ENCODE data around the gene EWSR1. TPM values are rescaled to one million over a fixed set of nuclear protein-coding genes. Genes with fewer than 3 reads are reported as not detected.

EWSR1 gene, protein sequence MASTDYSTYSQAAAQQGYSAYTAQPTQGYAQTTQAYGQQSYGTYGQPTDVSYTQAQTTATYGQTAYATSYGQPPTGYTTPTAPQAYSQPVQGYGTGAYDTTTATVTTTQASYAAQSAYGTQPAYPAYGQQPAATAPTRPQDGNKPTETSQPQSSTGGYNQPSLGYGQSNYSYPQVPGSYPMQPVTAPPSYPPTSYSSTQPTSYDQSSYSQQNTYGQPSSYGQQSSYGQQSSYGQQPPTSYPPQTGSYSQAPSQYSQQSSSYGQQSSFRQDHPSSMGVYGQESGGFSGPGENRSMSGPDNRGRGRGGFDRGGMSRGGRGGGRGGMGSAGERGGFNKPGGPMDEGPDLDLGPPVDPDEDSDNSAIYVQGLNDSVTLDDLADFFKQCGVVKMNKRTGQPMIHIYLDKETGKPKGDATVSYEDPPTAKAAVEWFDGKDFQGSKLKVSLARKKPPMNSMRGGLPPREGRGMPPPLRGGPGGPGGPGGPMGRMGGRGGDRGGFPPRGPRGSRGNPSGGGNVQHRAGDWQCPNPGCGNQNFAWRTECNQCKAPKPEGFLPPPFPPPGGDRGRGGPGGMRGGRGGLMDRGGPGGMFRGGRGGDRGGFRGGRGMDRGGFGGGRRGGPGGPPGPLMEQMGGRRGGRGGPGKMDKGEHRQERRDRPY
- total RNA-seq = 135 and 154 TPM in 2 replicates

DNA sequence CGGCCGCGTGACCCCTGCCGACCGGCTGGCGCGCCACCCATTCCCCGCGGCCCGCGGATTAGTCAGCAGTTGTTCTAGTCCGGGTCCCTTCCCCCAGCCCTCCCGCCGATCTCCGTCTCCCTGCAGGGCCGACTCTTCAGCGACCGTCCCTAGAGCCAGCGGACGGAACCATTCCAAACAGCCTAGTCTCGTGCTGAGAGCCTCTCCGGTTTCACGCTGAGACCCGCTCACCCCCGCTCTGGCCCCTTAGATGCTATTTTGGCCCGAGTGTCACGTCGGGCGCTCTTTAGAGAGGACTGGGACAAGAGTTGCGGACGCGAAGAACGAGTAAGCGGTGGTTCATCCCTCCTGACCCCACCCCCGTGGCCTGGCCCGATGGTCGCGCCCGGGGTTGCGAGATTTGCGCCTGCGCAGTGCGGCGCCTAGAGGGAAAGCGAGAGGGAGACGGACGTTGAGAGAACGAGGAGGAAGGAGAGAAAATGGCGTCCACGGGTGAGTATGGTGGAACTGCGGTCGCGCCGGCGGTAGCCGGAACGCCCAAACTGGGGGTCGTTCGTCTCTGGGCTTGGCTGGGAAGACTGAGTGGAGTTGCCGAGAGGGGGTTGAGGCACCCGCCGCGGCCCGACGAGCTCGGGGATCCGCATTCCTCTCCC, at the start of gene EWSR1, which contains the start of gene RHBDD3:
EWSR1 (plus strand) TSS at position 411 of the 653 bp plus-strand sequence; CDS start at position 480, 69 bp downstream.
RHBDD3 (minus strand) TSS at position 124 of the 653 bp plus-strand sequence. CDS start 2,355 bp downstream, outside the sequence.

DNA sequence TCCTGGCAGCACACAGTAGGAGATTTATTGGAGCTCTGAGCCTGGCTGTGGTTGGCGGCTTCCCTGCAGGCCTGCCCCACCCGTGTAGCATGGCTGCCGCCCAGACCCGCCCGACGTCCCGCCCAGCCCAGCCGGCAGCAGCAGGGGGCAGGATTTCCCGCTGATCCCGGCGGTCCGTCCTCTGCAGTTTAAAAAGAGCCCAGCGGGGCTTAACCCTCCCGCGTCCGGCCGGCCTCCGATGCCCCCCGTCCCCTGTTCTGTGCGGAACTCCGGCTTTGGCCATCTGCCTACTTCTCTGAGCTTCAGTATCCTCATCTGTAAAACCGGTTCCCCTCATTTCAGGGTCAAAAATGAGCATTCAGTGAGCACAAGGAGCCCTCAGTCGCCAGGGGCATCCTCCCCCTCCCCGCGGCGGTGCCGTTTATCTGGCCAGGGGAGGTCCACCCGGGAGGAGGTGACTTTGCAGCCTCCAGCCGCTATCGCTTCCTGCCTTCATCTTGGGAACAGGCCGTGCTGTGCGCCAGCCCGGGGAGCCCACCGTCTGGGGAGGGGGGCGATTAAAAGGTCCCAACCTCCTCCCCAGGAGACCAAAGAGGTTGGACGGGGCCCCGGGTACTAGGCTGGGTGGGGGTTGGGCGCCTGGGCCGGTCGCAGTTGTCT, 38.2 kb downstream of the EWSR1 start, which contains the start of gene GAS2L1:
GAS2L1 (plus strand) TSS at position 476 of the 660 bp plus-strand sequence. CDS start 1,456 bp downstream, outside the sequence.

DNA sequence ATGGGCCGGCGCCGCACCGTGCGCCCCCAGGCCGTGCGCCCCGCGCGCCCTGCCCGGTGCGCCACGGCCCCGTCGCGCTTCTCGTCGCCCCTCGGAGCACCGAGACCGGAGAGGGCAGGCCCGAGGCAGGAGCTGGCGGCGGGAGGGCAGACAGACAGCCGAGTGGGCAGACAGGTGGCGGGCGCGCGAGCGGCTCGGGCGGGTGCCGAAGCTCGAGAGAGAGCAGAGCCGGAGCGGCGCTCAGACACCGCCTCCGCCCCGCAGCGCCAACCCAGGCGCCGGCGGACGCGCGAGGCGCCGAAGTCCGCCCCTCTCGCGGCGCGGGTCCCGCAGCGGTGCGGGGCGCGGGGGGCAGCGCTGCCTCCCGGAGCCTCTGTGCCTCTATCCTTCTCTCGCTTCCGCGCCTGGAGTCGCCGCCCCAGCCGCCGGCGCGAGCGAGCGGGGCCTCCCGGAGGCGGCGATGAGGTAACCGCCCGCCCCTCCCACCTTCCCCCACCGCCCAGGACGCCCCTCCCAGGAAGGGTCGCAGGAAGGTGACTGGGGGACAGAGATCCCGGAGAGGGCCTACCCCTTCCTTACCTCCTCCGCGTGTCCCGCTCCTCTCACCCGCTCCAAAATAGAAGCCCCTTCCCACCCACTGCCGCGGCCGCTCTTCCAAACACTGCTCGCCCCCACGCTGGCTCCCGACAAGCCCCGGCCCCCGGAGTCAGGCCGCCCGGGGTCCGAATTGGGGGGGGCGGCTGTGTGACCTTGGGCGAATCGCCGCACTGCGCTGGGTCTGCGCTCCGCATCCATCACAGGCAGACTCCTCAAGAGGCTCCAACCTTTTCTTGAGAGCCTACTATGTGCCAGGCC, 47.4 kb downstream of the EWSR1 start, which contains the start of gene RASL10A:
RASL10A (minus strand) TSS at position 412 of the 855 bp plus-strand sequence. CDS start 451 bp downstream, outside the sequence.

Other genes with a start within 250 kb of the EWSR1 start
- not detected in 2 replicates for gene C22orf31, start 206.4 kb upstream of the EWSR1 start, total RNA-seq
- gene KREMEN1, start 195.2 kb upstream of the EWSR1 start, total RNA-seq = 0.22 and 0.26 TPM in 2 replicates
- 8.0 and 10.0 TPM in 2 replicates for gene EMID1, start 62.4 kb upstream of the EWSR1 start, total RNA-seq
- 17.8 and 18.7 TPM in 2 replicates for gene RHBDD3, start 287 bp upstream of the EWSR1 start, total RNA-seq
- gene GAS2L1, start 38.4 kb downstream of the EWSR1 start, total RNA-seq = 20.0 and 22.9 TPM in 2 replicates
- gene RASL10A, start 47.4 kb downstream of the EWSR1 start, total RNA-seq = 6.2 and 22.6 TPM in 2 replicates
- 147 and 189 TPM in 2 replicates for gene AP1B1, start 120.3 kb downstream of the EWSR1 start, total RNA-seq
- gene RFPL1, start 170.3 kb downstream of the EWSR1 start, total RNA-seq = under 0.01 and 0.09 TPM in 2 replicates
- gene NEFH, start 211.9 kb downstream of the EWSR1 start, total RNA-seq = 0.09 and 0.11 TPM in 2 replicates

Measured in dermis lymphatic vessel endothelial cell (primary cell).